ENCODE results near the gene HS1BP3.

Gene HS1BP3

GRCh38 chr2:20617081-20617575, 33.8 kb downstream of the HS1BP3 start:
- H3K4me3 ChIP-seq (ENCODE audit: insufficient read depth, low read depth, low read length) = no peak overlapping the region
- no peaks in the 10 kb centered on the region for H3K9me3 ChIP-seq (ENCODE audit: control insufficient read depth, low read length)
- 38 to 46% methylated on average over 8 to 10 of the region's 10 CpGs for WGBS, 2 experiments
- H3K27me3 ChIP-seq (ENCODE audit: control insufficient read depth, insufficient read depth, low read length, poor library complexity, severe bottlenecking) = no peaks in the 10 kb centered on the region
- peaks cover 6% of the 10 kb centered on the region for H3K36me3 ChIP-seq (ENCODE audit: control insufficient read depth, insufficient read depth, low read length)
- peaks cover 49% of the 10 kb centered on the region for H3K4me1 ChIP-seq (ENCODE audit: control insufficient read depth, insufficient read depth, low read length)
- H3K27ac ChIP-seq (ENCODE audit: insufficient read depth, low read depth, low read length, poor library complexity, severe bottlenecking) = no peak overlapping the region

- peaks cover 46% of the 10 kb centered on the region for H3K4me1 ChIP-seq (ENCODE audit: control insufficient read depth, insufficient read depth, low read length)
- H3K27me3 ChIP-seq (ENCODE audit: control insufficient read depth, insufficient read depth, low read length, poor library complexity, severe bottlenecking) = no peaks in the 10 kb centered on the region
- no peak overlapping the region for H3K4me3 ChIP-seq (ENCODE audit: insufficient read depth, low read depth, low read length)
- no peaks in the 10 kb centered on the region for H3K9me3 ChIP-seq (ENCODE audit: control insufficient read depth, low read length)
- H3K36me3 ChIP-seq (ENCODE audit: control insufficient read depth, insufficient read depth, low read length) = peaks cover 6% of the 10 kb centered on the region
- no peak overlapping the region for H3K27ac ChIP-seq (ENCODE audit: insufficient read depth, low read depth, low read length, poor library complexity, severe bottlenecking)
- 91 to 93% methylated on average over 4 of the region's 4 CpGs for WGBS, 2 experiments
Measured at GRCh38 chr2:20616341-20616871, 34.5 kb downstream of the HS1BP3 start.

GRCh38 chr2:20615466-20616241, 35.2 kb downstream of the HS1BP3 start:
- 84 to 86% methylated on average over 9 of the region's 9 CpGs for WGBS, 2 experiments
- no peak overlapping the region for H3K27ac ChIP-seq (ENCODE audit: insufficient read depth, low read depth, low read length, poor library complexity, severe bottlenecking)

GRCh38 chr2:20615068-20615465, 35.8 kb downstream of the HS1BP3 start:
- WGBS, 2 experiments = 75 to 76% methylated on average over 6 of the region's 6 CpGs
- Histone ChIP-seq H3K4me3 (ENCODE audit: insufficient read depth, low read depth, low read length) (no peak overlapping the region), H3K27me3 (ENCODE audit: control insufficient read depth, insufficient read depth, low read length, poor library complexity, severe bottlenecking) (no peaks in the 10 kb centered on the region), H3K27ac (ENCODE audit: insufficient read depth, low read depth, low read length, poor library complexity, severe bottlenecking) (no peak overlapping the region), H3K36me3 (ENCODE audit: control insufficient read depth, insufficient read depth, low read length) (no peaks in the 10 kb centered on the region), H3K4me1 (ENCODE audit: control insufficient read depth, insufficient read depth, low read length) (peaks cover 46% of the 10 kb centered on the region), H3K9me3 (ENCODE audit: control insufficient read depth, low read length) (no peaks in the 10 kb centered on the region)

More at GRCh38 chr2:20615466-20616241, 35.2 kb downstream of the HS1BP3 start:
- no peaks in the 10 kb centered on the region for H3K27me3 ChIP-seq (ENCODE audit: control insufficient read depth, insufficient read depth, low read length, poor library complexity, severe bottlenecking)
- H3K36me3 ChIP-seq (ENCODE audit: control insufficient read depth, insufficient read depth, low read length) = peaks cover 2% of the 10 kb centered on the region
- peaks cover 46% of the 10 kb centered on the region for H3K4me1 ChIP-seq (ENCODE audit: control insufficient read depth, insufficient read depth, low read length)
- H3K9me3 ChIP-seq (ENCODE audit: control insufficient read depth, low read length) = no peaks in the 10 kb centered on the region
- no peak overlapping the region for H3K4me3 ChIP-seq (ENCODE audit: insufficient read depth, low read depth, low read length)

- no peak overlapping the region for H3K4me3 ChIP-seq (ENCODE audit: insufficient read depth, low read depth, low read length)
- H3K27ac ChIP-seq (ENCODE audit: insufficient read depth, low read depth, low read length, poor library complexity, severe bottlenecking) = peak overlapping the region; percentile 53
- WGBS, 2 experiments = 39% methylated on average over 14 of the region's 14 CpGs
- H3K27me3 ChIP-seq (ENCODE audit: control insufficient read depth, insufficient read depth, low read length, poor library complexity, severe bottlenecking) = no peaks in the 10 kb centered on the region
- peaks cover 46% of the 10 kb centered on the region for H3K4me1 ChIP-seq (ENCODE audit: control insufficient read depth, insufficient read depth, low read length)
- no peaks in the 10 kb centered on the region for H3K9me3 ChIP-seq (ENCODE audit: control insufficient read depth, low read length)
- H3K36me3 ChIP-seq (ENCODE audit: control insufficient read depth, insufficient read depth, low read length) = no peaks in the 10 kb centered on the region
Measured at GRCh38 chr2:20614201-20615067, 36.5 kb downstream of the HS1BP3 start.

- 93 to 95% methylated on average over 17 of the region's 17 CpGs for WGBS, 2 experiments
- no peaks in the 10 kb centered on the region for H3K27me3 ChIP-seq (ENCODE audit: control insufficient read depth, insufficient read depth, low read length, poor library complexity, severe bottlenecking)
- H3K9me3 ChIP-seq (ENCODE audit: control insufficient read depth, low read length) = no peaks in the 10 kb centered on the region
- H3K36me3 ChIP-seq (ENCODE audit: control insufficient read depth, insufficient read depth, low read length) = no peaks in the 10 kb centered on the region
- H3K4me1 ChIP-seq (ENCODE audit: control insufficient read depth, insufficient read depth, low read length) = peaks cover 42% of the 10 kb centered on the region
- no peak overlapping the region for H3K27ac ChIP-seq (ENCODE audit: insufficient read depth, low read depth, low read length, poor library complexity, severe bottlenecking)
- no peak overlapping the region for H3K4me3 ChIP-seq (ENCODE audit: insufficient read depth, low read depth, low read length)
Measured at GRCh38 chr2:20612925-20613916, 37.7 kb downstream of the HS1BP3 start.

GRCh38 chr2:20611844-20612356, 39.0 kb downstream of the HS1BP3 start:
- Histone ChIP-seq H3K27ac (ENCODE audit: insufficient read depth, low read depth, low read length, poor library complexity, severe bottlenecking) (no peak overlapping the region), H3K4me3 (ENCODE audit: insufficient read depth, low read depth, low read length) (no peak overlapping the region), H3K9me3 (ENCODE audit: control insufficient read depth, low read length) (no peaks in the 10 kb centered on the region), H3K27me3 (ENCODE audit: control insufficient read depth, insufficient read depth, low read length, poor library complexity, severe bottlenecking) (no peaks in the 10 kb centered on the region), H3K4me1 (ENCODE audit: control insufficient read depth, insufficient read depth, low read length) (peaks cover 34% of the 10 kb centered on the region), H3K36me3 (ENCODE audit: control insufficient read depth, insufficient read depth, low read length) (no peaks in the 10 kb centered on the region)
- 93% methylated on average over 3 of the region's 3 CpGs for WGBS, 2 experiments

GRCh38 chr2:20611077-20611843, 39.6 kb downstream of the HS1BP3 start:
- no peaks in the 10 kb centered on the region for H3K27me3 ChIP-seq (ENCODE audit: control insufficient read depth, insufficient read depth, low read length, poor library complexity, severe bottlenecking)
- H3K4me3 ChIP-seq (ENCODE audit: insufficient read depth, low read depth, low read length) = no peak overlapping the region
- H3K36me3 ChIP-seq (ENCODE audit: control insufficient read depth, insufficient read depth, low read length) = no peaks in the 10 kb centered on the region
- H3K27ac ChIP-seq (ENCODE audit: insufficient read depth, low read depth, low read length, poor library complexity, severe bottlenecking) = no peak overlapping the region
- WGBS, 2 experiments = 89 to 93% methylated on average over 15 of the region's 15 CpGs
- H3K4me1 ChIP-seq (ENCODE audit: control insufficient read depth, insufficient read depth, low read length) = peaks cover 28% of the 10 kb centered on the region
- H3K9me3 ChIP-seq (ENCODE audit: control insufficient read depth, low read length) = no peaks in the 10 kb centered on the region

- no peaks in the 10 kb centered on the region for H3K9me3 ChIP-seq (ENCODE audit: control insufficient read depth, low read length)
- H3K36me3 ChIP-seq (ENCODE audit: control insufficient read depth, insufficient read depth, low read length) = no peaks in the 10 kb centered on the region
- no peaks in the 10 kb centered on the region for H3K27me3 ChIP-seq (ENCODE audit: control insufficient read depth, insufficient read depth, low read length, poor library complexity, severe bottlenecking)
- H3K4me1 ChIP-seq (ENCODE audit: control insufficient read depth, insufficient read depth, low read length) = peaks cover 17% of the 10 kb centered on the region
- 72 to 75% methylated on average over 4 of the region's 4 CpGs for WGBS, 2 experiments
- no peak overlapping the region for H3K4me3 ChIP-seq (ENCODE audit: insufficient read depth, low read depth, low read length)
- H3K27ac ChIP-seq (ENCODE audit: insufficient read depth, low read depth, low read length, poor library complexity, severe bottlenecking) = no peak overlapping the region
Measured at GRCh38 chr2:20609995-20610357, 40.9 kb downstream of the HS1BP3 start.

Data from ectodermal cell (in vitro differentiated cells).